IMR-90 (cell line): Measurements from ENCODE around the gene MRPL52. TPM values are rescaled to one million over a fixed set of nuclear protein-coding genes. Genes with fewer than 3 reads are reported as not detected.

Experiments
- ATAC-seq: fragments of 200-7000 bp; cut with Tn5 transposase; 2 replicates; pipeline ENCODE4 v1.9.1; 2020; ENCODE audit warnings: low read depth, mild to moderate bottlenecking, moderate library complexity
- BruUV-seq: library from RNA; stranded (reverse); fragments of 400-500 nt; replicated peaks from 2 replicates; lab custom pipeline; 2021; lab: Mats Ljungman, UMichigan
- CTCF ChIA-PET: fragments of 300-600 bp; formaldehyde crosslinking; extraction: SDS; loops from one replicate; lab custom pipeline; 2021; ENCODE audit warnings: antibody characterized with exemption; lab: Yijun Ruan, JAX
- POLR2A ChIA-PET: fragments of 300-600 bp; sonication (Branson Sonifier 250); formaldehyde crosslinking; loops from one replicate; lab custom pipeline; 2022; ENCODE audit warnings: antibody characterized with exemption; ENCODE audit not compliant: unreplicated experiment; lab: Charles Lee
- DNase-seq: peaks from one replicate; pipeline ENCODE4 v3.0.0; 2013
- H2AFZ ChIP-seq: replicated peaks from 2 replicates; pipeline ENCODE3; 2013; ENCODE audit warnings: low read length, mild to moderate bottlenecking; ENCODE audit not compliant: poor library complexity
- H2AK5ac ChIP-seq: 2 replicates; pipeline ENCODE4 v1.6.1; 2013; ENCODE audit warnings: low read depth, low read length, inconsistent platforms
- H2AK9ac ChIP-seq: replicated peaks from 2 replicates; pipeline ENCODE3; 2013; ENCODE audit warnings: mild to moderate bottlenecking, low read depth, low read length, moderate library complexity; ENCODE audit not compliant: poor library complexity
- H2BK120ac ChIP-seq: 2 replicates; pipeline ENCODE4 v1.6.1; 2013; ENCODE audit warnings: low read depth, low read length, inconsistent platforms
- H2BK15ac ChIP-seq: 3 replicates; pipeline ENCODE4 v1.6.1; 2013; ENCODE audit warnings: low read depth, low read length, inconsistent platforms
- H2BK20ac ChIP-seq: 2 replicates; pipeline ENCODE4 v1.6.1; 2013; ENCODE audit warnings: low read depth, mild to moderate bottlenecking, inconsistent platforms, low read length, moderate library complexity
- H2BK5ac ChIP-seq: 2 replicates; pipeline ENCODE4 v1.6.1; 2013; ENCODE audit warnings: mild to moderate bottlenecking, low read depth, low read length, inconsistent platforms; ENCODE audit not compliant: poor library complexity, severe bottlenecking
- H3K14ac ChIP-seq: replicated peaks from 2 replicates; pipeline ENCODE4 v1.6.1; 2013; ENCODE audit warnings: low read depth, low read length, inconsistent platforms
- H3K18ac ChIP-seq: 2 replicates; pipeline ENCODE4 v1.6.1; 2013; ENCODE audit warnings: low read depth, low read length, control low read depth
- H3K23ac ChIP-seq: 2 replicates; pipeline ENCODE4 v1.6.1; 2013; ENCODE audit warnings: low read depth, low read length, inconsistent platforms
- H3K27ac ChIP-seq: 2 replicates; pipeline ENCODE4 v1.5.1; 2013; ENCODE audit warnings: mild to moderate bottlenecking, control low read depth, low read length; ENCODE audit not compliant: insufficient read depth
- H3K27me3 ChIP-seq: 2 replicates; pipeline ENCODE4 v1.6.1; 2013; ENCODE audit warnings: low read length; ENCODE audit not compliant: control insufficient read depth, insufficient read depth
- H3K36me3 ChIP-seq: 2 replicates; pipeline ENCODE4 v1.6.1; 2013; ENCODE audit warnings: low read length, mixed read lengths; ENCODE audit not compliant: control insufficient read depth, insufficient read depth
- H3K4ac ChIP-seq: 2 replicates; pipeline ENCODE4 v1.6.1; 2013; ENCODE audit warnings: low read depth, low read length, inconsistent platforms
- H3K4me1 ChIP-seq: 2 replicates; pipeline ENCODE4 v1.6.1; 2013; ENCODE audit warnings: low read length, mixed read lengths; ENCODE audit not compliant: control insufficient read depth, insufficient read depth
- H3K4me2 ChIP-seq: 2 replicates; pipeline ENCODE4 v1.6.1; 2013; ENCODE audit warnings: low read depth, mild to moderate bottlenecking, control low read depth, low read length, moderate library complexity
- H3K4me3 ChIP-seq: 2 replicates; pipeline ENCODE4 v1.5.1; 2013; ENCODE audit warnings: low read depth, mild to moderate bottlenecking, control low read depth, low read length, moderate library complexity; ENCODE audit not compliant: insufficient read depth
- H3K56ac ChIP-seq: 2 replicates; pipeline ENCODE4 v1.6.1; 2013; ENCODE audit warnings: low read length, inconsistent platforms; ENCODE audit not compliant: insufficient read depth; ENCODE audit errors: extremely low read depth
- H3K79me1 ChIP-seq, 2 experiments: 2 replicates each; pipeline ENCODE4 v1.6.1; 2013; ENCODE audit warnings: low read length in 2 of 2, inconsistent platforms in 1 of 2, low read depth in 1 of 2
- H3K9ac ChIP-seq: 2 replicates; pipeline ENCODE4 v1.6.1; 2013; ENCODE audit warnings: low read depth, low read length, control low read depth
- H3K9me1 ChIP-seq: 2 replicates; pipeline ENCODE4 v1.6.1; 2013; ENCODE audit warnings: low read length, inconsistent platforms; ENCODE audit not compliant: insufficient read depth
- H3K9me3 ChIP-seq: 2 replicates; pipeline ENCODE4 v1.6.1; 2013; ENCODE audit warnings: low read length; ENCODE audit not compliant: control insufficient read depth, insufficient read depth
- H4K20me1 ChIP-seq: 2 replicates; pipeline ENCODE4 v1.6.1; 2013; ENCODE audit warnings: low read length, inconsistent platforms; ENCODE audit not compliant: insufficient read depth
- H4K5ac ChIP-seq: 2 replicates; pipeline ENCODE4 v1.6.1; 2013; ENCODE audit warnings: mild to moderate bottlenecking, low read depth, low read length, control low read depth
- H4K8ac ChIP-seq, 2 experiments: 2 replicates each; pipeline ENCODE4 v1.6.1; 2013; ENCODE audit warnings: low read depth in 2 of 2, low read length in 2 of 2, control low read depth in 1 of 2, inconsistent platforms in 1 of 2
- H4K91ac ChIP-seq: 2 replicates; pipeline ENCODE4 v1.6.1; 2013; ENCODE audit warnings: low read depth, low read length, inconsistent platforms; ENCODE audit not compliant: insufficient read depth
- CEBPB ChIP-seq: IDR thresholded peaks from 2 replicates; pipeline ENCODE4 v1.6.1; 2012; ENCODE audit warnings: low read depth, low read length, improper control_type of control experiment
- CTCF ChIP-seq: conservative IDR thresholded peaks from 2 replicates; pipeline ENCODE4 v1.5.1; 2012; ENCODE audit warnings: mild to moderate bottlenecking, low read depth, low read length, improper control_type of control experiment
- MAFK ChIP-seq: IDR thresholded peaks from 2 replicates; pipeline ENCODE4 v1.6.1; 2012; ENCODE audit warnings: low read depth, low read length, improper control_type of control experiment
- MAZ ChIP-seq: IDR thresholded peaks from 2 replicates; pipeline ENCODE4 v1.6.1; 2012; ENCODE audit warnings: low read depth, mild to moderate bottlenecking, low read length, improper control_type of control experiment, moderate library complexity, borderline replicate concordance
- MXI1 ChIP-seq: IDR thresholded peaks from 2 replicates; pipeline ENCODE4 v1.6.1; 2012; ENCODE audit warnings: low read depth, mild to moderate bottlenecking, low read length, moderate library complexity, borderline replicate concordance
- NFE2L2 ChIP-seq: fragments of 150-350 bp; IDR thresholded peaks from 2 replicates; pipeline ENCODE4 v1.6.1; 2016; ENCODE audit warnings: low read depth, mild to moderate bottlenecking, low read length
- POLR2A ChIP-seq: IDR thresholded peaks from 2 replicates; pipeline ENCODE4 v1.6.1; 2012; ENCODE audit warnings: mild to moderate bottlenecking, low read depth, low read length
- RAD21 ChIP-seq: IDR thresholded peaks from 2 replicates; pipeline ENCODE4 v1.6.1; 2012; ENCODE audit warnings: low read length, improper control_type of control experiment
- RCOR1 ChIP-seq: IDR thresholded peaks from 2 replicates; pipeline ENCODE4 v1.6.1; 2012; ENCODE audit warnings: mild to moderate bottlenecking, low read length, improper control_type of control experiment; ENCODE audit not compliant: insufficient replicate concordance
- SMC3 ChIP-seq: fragments of 150-350 bp; IDR thresholded peaks from 2 replicates; pipeline ENCODE4 v1.6.1; 2016; ENCODE audit warnings: low read depth, mild to moderate bottlenecking, antibody characterized with exemption, low read length, moderate library complexity
- WGBS, 2 experiments: methylation state at CpG; one replicate each; pipeline versions ENCODE4 v1.1.5 to v1.1.7; 2013; ENCODE audit warnings: missing lambda C conversion rate in 2 of 2; ENCODE audit not compliant: insufficient read length in 1 of 2; ENCODE audit errors: extremely low coverage in 2 of 2; 5-methylcytosine and 5-hydroxymethylcytosine counted together
- dilution Hi-C: fragments of 300-500 bp; cut with HindIII; formaldehyde crosslinking; loops from one replicate; pipeline ENCODE4 v1.14.3; 2018; ENCODE audit warnings: low sequenced_read_pairs; ENCODE audit not compliant: unreplicated experiment
- in situ Hi-C: fragments of 300-500 bp; cut with MboI; formaldehyde crosslinking; loops from 3 replicates; pipeline ENCODE4 v1.14.3; 2019; ENCODE audit warnings: low sequenced_read_pairs, inconsistent platforms, mixed read lengths
- intact Hi-C: fragments of 100-400 bp; cut with micrococcal nuclease; formaldehyde crosslinking; loops from 2 replicates; pipeline ENCODE4 v1.10.0; 2022
- polyA plus RNA-seq, 3 experiments: library from polyadenylated mRNA; depleted of rRNA; stranded (reverse); fragments of >200 nt; gene quantifications; 2 replicates each; pipeline ENCODE4 v1.2.3, GENCODE V29; 2012; ENCODE audit warnings: low replicate concordance in 1 of 3
- total RNA-seq: library from RNA; depleted of rRNA; stranded (reverse); fragments of >200 nt; gene quantifications from 2 replicates; pipeline ENCODE4 v1.2.3, GENCODE V29; 2012
- TF ChIP-seq, protein P1 (sequence below): fragments of 150-350 bp; IDR thresholded peaks from 2 replicates; pipeline ENCODE4 v1.6.1; 2016; ENCODE audit warnings: low read depth, mild to moderate bottlenecking, low read length, moderate library complexity, borderline replicate concordance

MRPL52 gene
- total and polyA plus RNA-seq, 2 of the 4 experiments (the other 2 are of a cell fraction): 33.1 to 51.4 TPM

- Histone ChIP-seq H3K4me1 (peaks cover 27% of the 10 kb centered on the region), H4K91ac (no peak overlapping the region), H3K56ac (no peak overlapping the region), H2AK5ac (no peak overlapping the region), H3K27ac (peak overlapping the region; percentile 4; the same call in 1 of the 2 replicates), H2BK15ac (no peak overlapping the region), H3K18ac (no peak overlapping the region), H3K79me1 (peaks cover 10 to 66% of the 10 kb centered on the region in 2 experiments; a peak in 3 of 4 replicates), H2AK9ac (peak overlapping the region; percentile 71), H2AFZ (peak overlapping the region; percentile 60), H3K4me2 (no peak overlapping the region), H3K9ac (no peak overlapping the region), H3K36me3 (peaks cover 71% of the 10 kb centered on the region), H3K27me3 (no peaks in the 10 kb centered on the region), H3K4ac (no peak overlapping the region), H4K20me1 (peaks cover 60% of the 10 kb centered on the region), H3K9me3 (no peaks in the 10 kb centered on the region), H4K5ac (no peak overlapping the region), H2BK120ac (no peak overlapping the region), H3K14ac (0 out of 2 replicates have a peak overlapping the region, but pooled peaks have one; percentile 6), H2BK5ac (no peak overlapping the region), H3K9me1 (peaks cover 27% of the 10 kb centered on the region), H3K23ac (peak overlapping the region; percentile 48; the same call in 1 of the 2 replicates), H2BK20ac (no peak overlapping the region), H3K4me3 (no peak overlapping the region), H4K8ac (peak overlapping the region in 1 of 2 experiments; percentile 16; a peak in 1 of 4 replicates)
- ChIA-PET POLR2A (no interaction called here), CTCF (no interaction called here)
- 92% methylated on average over 7 of the region's 8 CpGs; no CpG with 5 or more reads in 1 of the 2 experiments for WGBS, 2 experiments
- dilution Hi-C loops: no loop called here
- in situ Hi-C loops: loop anchor here (10.0 kb wide), 1 partner anchor 257 kb away; the partner anchor contains the start of gene DAD1
- ATAC-seq: no peak
- no peak for TF ChIP-seq MXI1
- TF ChIP-seq RAD21: no peak
- no peak for TF ChIP-seq CEBPB
- TF ChIP-seq CTCF: no peak
- TF ChIP-seq SMC3: no peak
- no peak for TF ChIP-seq RCOR1
- no peak for TF ChIP-seq MAFK
- TF ChIP-seq NFE2L2: no peak
- TF ChIP-seq MAZ: no peak
- TF ChIP-seq, protein P1, sequence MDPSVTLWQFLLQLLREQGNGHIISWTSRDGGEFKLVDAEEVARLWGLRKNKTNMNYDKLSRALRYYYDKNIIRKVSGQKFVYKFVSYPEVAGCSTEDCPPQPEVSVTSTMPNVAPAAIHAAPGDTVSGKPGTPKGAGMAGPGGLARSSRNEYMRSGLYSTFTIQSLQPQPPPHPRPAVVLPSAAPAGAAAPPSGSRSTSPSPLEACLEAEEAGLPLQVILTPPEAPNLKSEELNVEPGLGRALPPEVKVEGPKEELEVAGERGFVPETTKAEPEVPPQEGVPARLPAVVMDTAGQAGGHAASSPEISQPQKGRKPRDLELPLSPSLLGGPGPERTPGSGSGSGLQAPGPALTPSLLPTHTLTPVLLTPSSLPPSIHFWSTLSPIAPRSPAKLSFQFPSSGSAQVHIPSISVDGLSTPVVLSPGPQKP: no peak
- no peak for TF ChIP-seq POLR2A
- no peak for DNase-seq
- BruUV-seq: no TSS peak
- intact Hi-C loops: no loop called here
Measured at GRCh38 chr14:22841769-22842168, 12.1 kb downstream of the MRPL52 start.
